Activated CD4-positive, alpha-beta T cell treated with anti-CD3 and anti-CD28 coated beads, Interleukin-2, amount 50 U/mL, for 1 hour (primary cell): ENCODE results near the gene NAA16.
A peak's percentile ranks its signal among the peaks of the same experiment; 100 is the strongest.
"Not testable (repeated sequence)": the region's sequence is repeated elsewhere in the genome, so short reads cannot be mapped to it uniquely, and the experiment has no call there.

Experiments
- DNase-seq: peaks from one replicate; pipeline ENCODE4 v3.0.0-alpha.2; 2020

NAA16 gene

GRCh38 chr13:41310963-41311405 is at the start of gene NAA16:
Gene NAA16, plus strand, starts transcription at chr13:41311267. Its CDS starts 262 bp downstream, at chr13:41311529.
- peak; percentile 93 for DNase-seq

GRCh38 chr13:41263261-41263971 is 47.7 kb upstream of the NAA16 start, which contains the start of gene MTRF1:
Gene MTRF1, minus strand, starts transcription at chr13:41263576. Its CDS starts 2,669 bp downstream, at chr13:41260907.
- peak; percentile 76 for DNase-seq

- DNase-seq = no peak
These were observed 44.0 kb upstream of the NAA16 start for GRCh38 chr13:41267106-41267505.

- DNase-seq = no peak
These were observed 42.3 kb upstream of the NAA16 start for GRCh38 chr13:41268764-41269163.

GRCh38 chr13:41271456-41272285 is 39.4 kb upstream of the NAA16 start:
- DNase-seq = no peak

GRCh38 chr13:41273831-41274441 is 37.1 kb upstream of the NAA16 start:
- DNase-seq = no peak

- no peak for DNase-seq
These were observed 36.2 kb upstream of the NAA16 start for GRCh38 chr13:41274881-41275280.

- DNase-seq = no peak
These were observed 34.2 kb upstream of the NAA16 start for GRCh38 chr13:41276824-41277223.

GRCh38 chr13:41279156-41279555 is 31.9 kb upstream of the NAA16 start:
- not testable (repeated sequence) for DNase-seq

- no peak for DNase-seq
These were observed 28.9 kb upstream of the NAA16 start for GRCh38 chr13:41282129-41282571.

GRCh38 chr13:41284512-41285288 is 26.4 kb upstream of the NAA16 start:
- no peak for DNase-seq

GRCh38 chr13:41286370-41286769 is 24.7 kb upstream of the NAA16 start:
- no peak for DNase-seq

- no peak for DNase-seq
These were observed 21.6 kb upstream of the NAA16 start for GRCh38 chr13:41289463-41289881.

- no peak for DNase-seq
These were observed 19.8 kb upstream of the NAA16 start for GRCh38 chr13:41291246-41291645.

GRCh38 chr13:41293272-41293671 is 17.8 kb upstream of the NAA16 start:
- DNase-seq = no peak

GRCh38 chr13:41294914-41295313 is 16.2 kb upstream of the NAA16 start:
- DNase-seq = no peak

GRCh38 chr13:41295973-41296372 is 15.1 kb upstream of the NAA16 start:
- no peak for DNase-seq

GRCh38 chr13:41296879-41297646 is 14.0 kb upstream of the NAA16 start:
- no peak for DNase-seq

- DNase-seq = no peak
These were observed 11.6 kb upstream of the NAA16 start for GRCh38 chr13:41299316-41300094.

GRCh38 chr13:41302743-41303142 is 8.3 kb upstream of the NAA16 start:
- DNase-seq = no peak

GRCh38 chr13:41304551-41304950 is 6.5 kb upstream of the NAA16 start:
- no peak for DNase-seq
